Measurements from ENCODE around the gene AK2.

The AK2 gene

DNA sequence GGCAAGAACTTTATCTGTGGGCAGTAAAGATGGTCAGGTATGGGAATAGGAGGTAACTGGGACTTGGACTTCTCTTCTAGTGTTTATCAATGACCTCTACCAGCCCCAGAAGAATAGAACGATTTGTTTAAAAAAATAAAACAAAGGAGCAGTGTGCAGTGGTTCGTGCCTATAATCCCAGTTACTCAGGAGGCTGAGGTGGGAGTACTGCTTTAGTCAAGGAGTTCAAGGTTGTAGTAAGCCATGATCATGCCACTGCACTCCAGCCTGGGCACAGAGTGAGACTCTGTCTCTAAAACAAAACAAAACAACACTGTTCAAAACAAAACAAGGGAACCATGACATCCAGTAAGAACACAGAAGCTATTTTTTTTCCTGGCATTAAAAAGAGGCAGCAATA, 76.3 kb downstream of the AK2 start:
- H3K9ac ChIP-seq (ENCODE audit: low read length): no peak overlapping the region
- H4K20me1 ChIP-seq (ENCODE audit: insufficient read depth, low read length): no peaks in the 10 kb centered on the region
- no peaks in the 10 kb centered on the region for H3K36me3 ChIP-seq (replicated peaks; ENCODE audit: insufficient read depth, low read length)
- no peak overlapping the region for H3K4me2 ChIP-seq (ENCODE audit: low read depth, low read length)
- no peak overlapping the region for H2AFZ ChIP-seq (ENCODE audit: low read length)
- H3F3A ChIP-seq (ENCODE audit: insufficient read depth, low read length): peaks cover 14% of the 10 kb centered on the region
- no peaks in the 10 kb centered on the region for H3K9me3 ChIP-seq (replicated peaks; ENCODE audit: insufficient read depth, low read length)
- H3K27me3 ChIP-seq (replicated peaks; ENCODE audit: insufficient read depth, low read length): no peaks in the 10 kb centered on the region
- no peak for DNase-seq
- H3K79me2 ChIP-seq (ENCODE audit: low read length): peaks cover 73% of the 10 kb centered on the region
- no peak overlapping the region for H3K27ac ChIP-seq (ENCODE audit: low read length)
- H3K4me1 ChIP-seq (ENCODE audit: low read length): peaks cover 16% of the 10 kb centered on the region; the same call in 1 of the 2 replicates
- TF ChIP-seq EZH2phosphoT487 (IDR thresholded peaks at IDR 0.05; ENCODE audit: low read length): no peak
- no peak for TF ChIP-seq EZH2 (optimal IDR thresholded peaks at IDR 0.05; ENCODE audit: low read depth, low read length)
- no peak for TF ChIP-seq CTCF (IDR thresholded peaks at IDR 0.05; ENCODE audit: low read length)
- no peak overlapping the region for H3K4me3 ChIP-seq (ENCODE audit: low read length)
- no peaks in the 10 kb centered on the region for H3K9me2 ChIP-seq (replicated peaks; ENCODE audit: insufficient read depth, low read length)

- Histone ChIP-seq H4K20me1 (ENCODE audit: insufficient read depth, low read length) (no peaks in the 10 kb centered on the region), H3K27ac (ENCODE audit: low read length) (no peak overlapping the region), H3K9me3 (replicated peaks; ENCODE audit: insufficient read depth, low read length) (no peaks in the 10 kb centered on the region)
Observed at GRCh38 chr1:32958827-32959226, 77.9 kb downstream of the AK2 start.

More at GRCh38 chr1:32958827-32959226, 77.9 kb downstream of the AK2 start:
- peaks cover 82% of the 10 kb centered on the region for H3K79me2 ChIP-seq (ENCODE audit: low read length)
- TF ChIP-seq EZH2 (optimal IDR thresholded peaks at IDR 0.05; ENCODE audit: low read depth, low read length) (no peak), EZH2phosphoT487 (IDR thresholded peaks at IDR 0.05; ENCODE audit: low read length) (no peak), CTCF (IDR thresholded peaks at IDR 0.05; ENCODE audit: low read length) (no peak)
- H3K9me2 ChIP-seq (replicated peaks; ENCODE audit: insufficient read depth, low read length): no peaks in the 10 kb centered on the region
- H3K36me3 ChIP-seq (replicated peaks; ENCODE audit: insufficient read depth, low read length): no peaks in the 10 kb centered on the region
- no peak for DNase-seq
- peaks cover 14% of the 10 kb centered on the region for H3F3A ChIP-seq (ENCODE audit: insufficient read depth, low read length)
- H3K9ac ChIP-seq (ENCODE audit: low read length): no peak overlapping the region
- H3K4me2 ChIP-seq (ENCODE audit: low read depth, low read length): no peak overlapping the region
- no peak overlapping the region for H3K4me3 ChIP-seq (ENCODE audit: low read length)
- H2AFZ ChIP-seq (ENCODE audit: low read length): no peak overlapping the region
- H3K27me3 ChIP-seq (replicated peaks; ENCODE audit: insufficient read depth, low read length): no peaks in the 10 kb centered on the region
- peaks cover 16% of the 10 kb centered on the region; the same call in 1 of the 2 replicates for H3K4me1 ChIP-seq (ENCODE audit: low read length)

Data from MM.1S (cell line).